OCI-M1 (cell line): ENCODE results near the gene NUDT11.
"Not testable (repeated sequence)": the region's sequence is repeated elsewhere in the genome, so short reads cannot be mapped to it uniquely, and the experiment has no call there.

Source experiments
- DNase-seq: peaks from one replicate; lab custom pipeline; 2025; lab: John Stamatoyannopoulos, UW

NUDT11 gene

DNA sequence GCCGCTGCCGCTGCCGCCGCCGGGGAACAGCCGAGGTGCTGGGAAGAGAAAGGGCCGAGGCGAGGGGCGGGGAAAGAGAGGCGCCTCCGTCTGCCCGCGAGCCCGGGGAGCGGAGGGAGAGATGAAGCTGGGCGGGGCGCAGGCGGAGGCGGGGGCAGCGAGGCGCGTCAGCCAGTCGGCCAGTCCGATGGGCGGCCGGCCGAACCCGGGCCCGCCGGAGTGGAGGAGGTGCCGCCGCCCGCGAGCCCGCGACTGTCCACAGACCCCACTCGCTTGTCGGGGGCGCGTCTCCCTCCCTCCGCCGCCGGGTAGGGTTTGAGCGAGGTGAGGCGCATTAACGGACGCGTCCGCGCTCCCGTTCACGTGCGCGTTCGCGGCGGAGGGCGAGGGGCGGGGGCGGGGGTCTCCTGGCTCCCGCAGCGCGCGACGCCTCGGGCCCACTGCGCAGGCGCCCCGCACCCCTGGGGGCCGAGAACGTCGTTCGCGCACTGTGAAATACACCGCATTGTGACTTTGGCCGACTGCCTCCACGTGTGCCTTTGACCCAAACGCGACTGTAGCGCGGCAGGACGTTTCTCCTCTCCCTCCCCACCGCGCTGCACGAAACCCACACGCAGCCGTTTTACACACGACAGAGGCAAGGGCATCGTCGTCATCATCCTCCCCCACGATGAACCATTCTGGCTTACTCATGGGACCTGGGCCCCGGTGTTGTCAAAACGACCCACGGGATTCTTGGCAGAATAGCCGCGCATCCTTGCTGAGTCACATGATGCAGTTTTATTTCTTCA lies at the start of gene NUDT11:
TSS of gene NUDT11 (minus strand) at position 92 of the 791 bp plus-strand sequence. CDS start 148 bp downstream, outside the sequence.
- no peak for DNase-seq

DNA sequence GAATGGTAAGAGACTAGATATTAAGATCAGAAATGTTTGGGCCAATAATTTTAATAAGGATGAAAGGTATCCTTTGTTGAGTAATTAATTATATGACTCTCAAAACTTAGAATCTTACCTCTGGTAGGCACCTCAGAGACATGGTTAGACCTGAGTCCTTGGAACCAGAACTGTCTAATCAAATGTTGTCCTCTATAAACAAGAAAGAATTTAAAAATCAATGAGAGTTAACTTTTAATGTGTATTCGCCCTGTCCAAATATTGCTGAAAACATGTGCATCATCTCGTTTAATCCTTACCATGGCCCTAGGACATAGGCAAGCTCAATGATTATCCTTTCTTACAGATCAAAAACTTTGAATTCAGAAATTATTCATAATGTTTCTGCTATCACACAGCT lies 24.0 kb upstream of the NUDT11 start:
- DNase-seq = no peak

DNA sequence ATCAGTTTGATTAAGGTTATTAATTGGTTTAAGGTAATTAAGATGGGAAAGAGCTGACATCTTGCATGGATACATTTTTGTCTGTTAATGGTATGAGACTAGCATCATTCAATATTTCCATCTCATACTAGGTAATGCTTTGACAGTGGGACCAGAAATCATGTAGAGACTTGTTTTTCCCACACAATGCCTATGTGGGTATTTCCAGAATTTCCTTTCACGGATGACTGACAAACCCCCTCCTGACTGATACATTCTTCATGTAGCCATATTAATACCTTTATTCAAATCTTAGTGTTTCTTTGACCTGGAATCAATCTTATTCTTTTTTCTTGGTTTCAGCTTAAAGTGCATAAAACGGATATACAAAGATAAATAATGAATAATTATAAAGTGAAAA lies 22.7 kb upstream of the NUDT11 start:
- not testable (repeated sequence) for DNase-seq

DNA sequence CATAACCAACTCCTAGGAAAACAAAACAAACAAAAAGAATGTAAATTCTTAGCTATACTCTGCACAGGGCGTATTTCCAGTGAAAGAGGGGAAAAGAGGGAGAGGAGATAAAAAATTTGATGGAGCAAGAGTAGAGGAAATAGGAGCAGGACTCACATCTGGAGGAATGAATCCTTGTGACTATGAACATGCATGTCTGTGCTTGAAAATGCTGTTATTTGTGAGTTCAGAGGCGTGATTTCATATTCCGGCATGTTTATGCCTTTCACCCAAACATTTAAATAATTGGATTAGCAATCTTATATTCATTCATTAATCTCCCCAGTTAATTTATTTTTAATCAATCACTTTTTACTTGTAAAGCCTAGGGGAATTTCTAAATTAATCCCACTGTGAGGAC lies 11.2 kb upstream of the NUDT11 start:
- DNase-seq = no peak

DNA sequence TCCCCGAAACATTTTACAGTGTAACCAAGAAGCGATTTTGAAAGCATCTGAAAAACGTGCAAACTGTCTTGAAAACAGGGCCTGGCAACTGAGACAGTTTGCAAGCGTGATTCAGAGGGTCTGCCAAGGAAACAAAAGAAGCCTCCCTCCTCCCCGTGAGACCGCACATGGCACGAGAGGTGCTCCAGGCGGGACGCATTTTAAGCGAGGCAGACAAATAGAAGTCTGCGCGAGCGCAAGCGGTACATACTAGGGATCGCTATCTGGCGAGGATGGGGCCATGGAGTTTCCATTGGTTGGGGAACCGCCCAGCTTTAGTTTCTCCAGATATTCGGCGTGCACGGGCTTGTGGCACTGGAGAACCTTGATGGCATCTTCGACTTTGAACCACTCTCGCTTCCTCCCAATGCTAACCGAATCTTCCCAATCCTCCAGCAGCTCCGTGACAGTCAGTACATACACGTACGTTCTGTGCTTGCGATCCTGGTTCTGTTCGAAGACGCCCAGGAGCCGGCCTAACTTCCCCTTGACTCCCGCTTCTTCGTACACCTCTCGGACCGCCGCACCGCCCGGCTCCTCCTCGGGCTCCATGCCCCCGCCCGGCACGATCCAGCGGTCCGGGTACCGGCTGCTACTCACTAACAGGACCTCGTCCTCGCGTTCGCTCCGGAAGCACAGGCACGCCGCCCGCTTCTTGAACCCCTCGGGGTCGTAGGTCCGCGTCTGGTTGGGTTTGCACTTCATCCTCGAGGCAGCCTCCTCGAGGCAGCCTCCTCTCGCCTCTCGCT lies 497 bp downstream of the NUDT11 start:
- not testable (repeated sequence) for DNase-seq

DNA sequence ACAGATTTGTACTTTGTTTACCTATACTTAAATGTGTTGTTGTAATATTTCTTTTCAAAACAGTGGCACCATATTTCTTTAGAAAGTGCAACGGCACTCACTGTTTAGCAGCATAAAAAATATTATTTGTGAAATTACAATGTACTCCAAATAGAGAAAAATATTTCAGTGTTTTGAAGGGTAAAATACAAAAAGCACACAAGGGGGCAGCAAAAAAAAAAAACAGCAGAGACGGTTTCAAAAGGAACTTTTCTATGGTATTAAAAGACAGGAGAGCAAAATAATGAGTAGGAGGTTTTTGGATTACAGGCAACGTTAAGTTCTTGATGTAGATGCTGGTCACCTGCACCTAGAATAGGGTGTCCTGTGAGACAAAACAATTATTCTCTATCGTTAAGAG lies 2.0 kb downstream of the NUDT11 start:
- no peak for DNase-seq

DNA sequence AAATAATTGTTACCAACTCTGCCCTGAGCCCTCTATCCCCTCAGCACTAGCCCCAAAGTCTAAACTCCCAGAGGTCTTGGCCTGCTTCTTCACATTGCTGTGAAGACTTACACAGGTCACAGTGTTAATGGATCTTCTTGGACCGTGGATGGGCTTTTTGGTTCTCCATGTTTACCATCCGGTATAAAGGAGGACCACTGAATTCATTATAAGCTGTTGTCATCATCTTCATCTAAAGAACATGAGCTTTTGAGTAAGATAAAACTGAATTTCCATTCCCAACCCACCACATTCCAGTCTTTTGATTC lies 8.5 kb downstream of the NUDT11 start:
- DNase-seq = no peak

DNA sequence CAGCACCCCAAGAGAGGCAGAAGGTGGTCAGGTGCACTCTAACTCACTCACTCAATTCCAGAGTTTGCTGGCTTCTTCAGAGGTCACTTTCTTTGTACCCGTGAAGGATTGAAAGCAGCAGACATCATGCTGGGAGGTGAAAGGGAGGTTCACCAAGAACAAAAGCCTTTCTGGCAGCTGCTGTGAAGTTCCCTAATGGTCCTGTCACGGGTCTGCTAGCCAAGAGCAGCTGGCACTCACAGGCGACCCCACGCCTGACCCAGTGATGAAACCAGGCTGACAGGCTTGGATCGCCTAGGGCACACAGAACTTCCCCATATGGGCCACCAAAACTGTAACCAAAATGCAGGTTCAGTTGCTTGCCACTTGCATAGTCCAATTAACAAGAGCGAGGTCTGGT lies 11.8 kb downstream of the NUDT11 start:
- no peak for DNase-seq

DNA sequence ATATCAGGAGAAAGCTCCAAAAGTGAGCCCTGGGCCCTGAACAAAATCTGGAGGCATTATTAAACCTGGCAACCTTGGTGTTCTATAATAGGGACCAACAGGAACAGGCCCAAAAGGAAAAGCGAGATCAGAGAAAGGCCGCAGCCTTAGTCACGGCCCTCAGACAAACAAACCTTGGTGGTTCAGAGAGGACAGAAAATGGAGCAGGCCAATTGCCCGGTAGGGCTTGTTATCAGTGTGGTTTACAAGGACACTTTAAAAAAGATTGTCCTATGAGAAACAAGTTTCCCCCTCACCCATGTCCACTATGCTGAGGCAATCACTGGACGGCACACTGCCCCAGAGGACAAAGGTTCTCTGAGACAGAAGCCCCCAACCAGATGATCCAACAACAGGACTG lies 14.0 kb downstream of the NUDT11 start:
- DNase-seq = not testable (repeated sequence)

DNA sequence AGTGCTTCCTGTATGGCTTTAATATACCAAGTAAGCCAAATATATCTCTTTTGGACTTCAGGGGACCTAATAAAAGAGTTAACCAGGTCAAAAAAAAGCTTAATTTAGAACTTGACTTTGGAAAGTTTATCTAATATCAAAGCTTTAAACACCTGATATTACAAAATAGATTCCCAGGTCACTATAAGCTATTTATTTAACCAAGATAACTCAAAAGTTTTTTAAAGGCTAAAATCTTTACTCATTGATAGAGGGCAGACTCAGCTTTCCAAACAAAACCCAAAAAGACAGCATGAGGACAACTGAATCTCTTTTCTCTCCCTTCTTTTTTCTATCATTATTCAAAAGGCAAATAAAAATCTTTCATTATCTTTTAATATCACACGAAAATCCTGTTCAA lies 19.5 kb downstream of the NUDT11 start:
- no peak for DNase-seq

DNA sequence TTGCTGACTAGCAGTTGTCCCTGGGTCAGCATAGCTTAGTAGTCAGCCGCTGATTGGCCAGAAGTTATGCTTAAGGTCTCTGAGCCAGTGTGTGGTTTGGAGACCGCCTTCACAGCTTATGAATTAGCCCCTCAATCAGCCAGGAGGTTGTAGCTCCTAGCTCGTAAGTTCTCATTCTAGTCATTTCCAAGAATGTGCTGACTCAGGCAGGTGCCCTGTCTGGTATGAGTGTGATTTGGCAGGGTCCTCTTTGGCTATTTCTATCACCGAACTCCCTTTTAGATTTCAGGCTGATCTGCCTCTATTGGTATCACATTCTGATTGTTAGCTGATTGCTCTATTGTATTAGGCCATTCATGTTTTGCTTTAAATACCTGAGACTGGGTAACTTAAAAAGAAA lies 33.1 kb downstream of the NUDT11 start:
- no peak for DNase-seq

DNA sequence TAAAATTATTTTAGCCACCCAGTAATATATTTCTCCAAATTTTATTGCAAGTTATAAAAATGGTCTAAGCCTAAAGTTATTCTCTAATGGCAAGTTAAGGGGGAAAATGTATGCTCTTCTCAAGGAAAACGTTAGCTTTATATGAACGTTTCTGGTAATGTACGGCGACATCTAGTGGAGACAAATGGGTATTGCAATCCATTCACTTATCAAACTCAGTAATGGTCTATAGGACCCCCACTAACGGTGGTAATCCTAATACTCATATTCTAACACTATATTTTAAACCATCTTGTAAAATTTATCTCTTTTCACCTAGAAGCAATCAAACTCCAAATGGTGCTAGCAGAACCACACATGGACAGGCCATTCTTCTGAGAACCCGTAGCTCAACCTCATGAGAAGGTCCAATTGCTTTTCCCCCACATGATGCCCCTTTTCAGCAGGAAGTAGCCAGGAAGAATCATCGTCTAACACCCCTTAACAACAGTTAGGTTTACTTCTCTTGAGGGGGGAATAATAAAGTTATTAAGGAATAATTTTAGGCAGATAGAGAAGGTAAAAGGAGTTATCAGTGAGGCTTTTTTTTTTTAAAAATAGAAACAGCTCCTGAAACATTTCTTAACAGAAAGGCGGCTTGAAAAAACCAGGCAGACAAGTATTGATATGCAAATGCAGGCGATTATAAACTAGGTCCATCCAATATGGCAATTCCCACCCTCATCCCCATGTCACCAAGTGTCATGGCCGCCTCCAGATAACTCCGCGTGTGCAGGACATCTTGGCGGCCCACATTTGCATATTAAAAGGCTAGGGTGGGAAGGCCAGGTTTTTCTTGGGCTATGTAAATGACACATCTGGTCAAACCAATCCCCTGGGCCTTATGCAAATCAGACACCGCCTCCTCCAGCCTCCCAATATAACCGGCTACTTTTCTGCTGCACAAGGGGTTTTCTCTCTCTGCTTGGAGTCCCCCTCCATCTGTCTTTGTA lies 35.0 kb downstream of the NUDT11 start:
- DNase-seq = peak; percentile 35

DNA sequence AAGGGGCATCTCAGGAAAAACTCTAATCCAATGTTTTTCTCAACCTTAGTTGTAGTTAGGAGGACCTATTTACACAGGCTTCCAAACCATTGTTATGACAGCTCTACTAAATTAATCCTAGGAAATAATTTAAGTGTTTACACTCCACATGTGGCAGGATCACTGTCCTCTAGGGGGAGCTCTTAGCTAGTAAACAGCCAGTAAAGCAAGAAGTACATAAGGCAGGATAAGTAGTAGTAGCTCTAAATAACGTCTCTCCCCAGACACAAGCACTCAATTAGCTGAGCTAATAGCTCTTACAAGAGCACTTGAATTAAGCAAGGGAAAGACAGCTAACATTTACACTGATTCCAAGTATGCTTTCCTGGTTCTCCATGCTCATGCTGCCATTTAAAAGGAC lies 37.3 kb downstream of the NUDT11 start:
- peak; percentile 27 for DNase-seq

DNA sequence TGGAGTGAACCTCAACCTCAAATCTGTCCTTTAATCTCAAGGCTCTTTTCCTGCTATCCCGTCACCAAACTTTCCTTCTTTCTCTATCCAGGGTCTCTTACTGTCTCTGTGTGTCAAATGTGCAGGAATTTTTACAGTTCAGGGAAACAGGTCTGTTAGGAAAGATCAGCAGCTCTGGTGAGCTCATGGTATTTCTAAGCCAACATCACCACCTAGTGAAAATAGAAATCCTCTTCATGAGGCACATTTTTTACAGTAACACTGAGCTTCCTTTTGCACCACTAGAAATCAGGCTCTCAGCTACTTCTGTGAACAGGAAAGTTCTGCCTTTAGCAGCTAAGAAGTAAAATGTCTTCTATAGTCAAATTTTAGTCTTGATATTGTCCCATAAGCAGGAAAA lies 39.6 kb downstream of the NUDT11 start:
- DNase-seq = peak; percentile 0

DNA sequence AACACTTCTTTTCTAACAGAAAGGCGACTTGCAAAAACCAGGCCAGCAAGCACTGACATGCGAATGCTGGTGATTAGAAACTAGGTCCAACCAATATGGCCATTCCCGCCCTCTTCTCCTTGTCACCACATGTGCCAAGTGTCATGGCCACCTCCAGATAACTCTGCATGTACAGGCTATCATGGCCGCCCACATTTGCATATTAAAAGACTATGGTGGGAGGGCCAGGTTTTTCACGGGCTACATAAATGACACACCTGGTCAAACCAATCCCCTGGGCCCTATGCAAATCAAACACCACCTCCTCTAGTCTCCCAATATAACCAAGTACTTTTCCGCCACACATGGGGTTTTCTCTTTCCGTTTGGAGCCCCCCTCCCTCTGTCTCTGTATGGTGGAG lies 40.1 kb downstream of the NUDT11 start:
- no peak for DNase-seq

DNA sequence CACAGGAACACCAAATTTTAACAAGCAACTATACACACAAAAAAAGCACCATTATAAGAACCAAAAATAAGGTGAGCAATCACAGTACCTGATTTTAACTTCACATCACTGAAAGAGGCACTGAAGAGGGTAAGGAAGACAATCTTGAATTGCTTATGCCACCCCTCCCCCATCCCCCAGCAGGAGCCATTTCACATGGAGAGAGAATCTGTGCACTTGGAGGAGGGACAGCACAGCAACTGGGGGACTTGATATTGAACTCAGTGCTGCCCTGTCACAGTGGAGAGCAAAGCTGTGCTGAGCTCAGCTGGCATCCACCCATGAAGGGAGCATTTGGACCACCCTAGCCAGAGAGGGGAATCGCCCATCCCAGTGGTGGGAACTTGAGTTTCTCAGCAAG lies 56.0 kb downstream of the NUDT11 start:
- no peak for DNase-seq
